Kasumi-1 (cell line): ENCODE data around the gene TET1.
"Not testable (repeated sequence)": the region's sequence is repeated elsewhere in the genome, so short reads cannot be mapped to it uniquely, and the experiment has no call there.

Source experiments
- DNase-seq, 2 experiments: peaks; one replicate each; lab custom pipeline; 2025; lab: John Stamatoyannopoulos, UW

The TET1 gene

GRCh38 chr10:68560186-68560942, at the start of gene TET1:
TSS of gene TET1 (plus strand) at chr10:68560337. CDS start at chr10:68572339, 12,002 bp downstream.
- DNase-seq, result peak; percentile 94 to 95

GRCh38 chr10:68516216-68516615, 43.9 kb upstream of the TET1 start:
- not testable (repeated sequence) for DNase-seq

GRCh38 chr10:68516766-68517165, 43.4 kb upstream of the TET1 start:
- no peak for DNase-seq

- no peak for DNase-seq
Observed at GRCh38 chr10:68517188-68517587, 42.9 kb upstream of the TET1 start.

- DNase-seq, result not testable (repeated sequence)
Observed at GRCh38 chr10:68518609-68519008, 41.5 kb upstream of the TET1 start.

GRCh38 chr10:68525490-68526038, 34.6 kb upstream of the TET1 start:
- not testable (repeated sequence) for DNase-seq

GRCh38 chr10:68526634-68527307, 33.4 kb upstream of the TET1 start:
- DNase-seq, result peak; percentile 30 to 69

DNA sequence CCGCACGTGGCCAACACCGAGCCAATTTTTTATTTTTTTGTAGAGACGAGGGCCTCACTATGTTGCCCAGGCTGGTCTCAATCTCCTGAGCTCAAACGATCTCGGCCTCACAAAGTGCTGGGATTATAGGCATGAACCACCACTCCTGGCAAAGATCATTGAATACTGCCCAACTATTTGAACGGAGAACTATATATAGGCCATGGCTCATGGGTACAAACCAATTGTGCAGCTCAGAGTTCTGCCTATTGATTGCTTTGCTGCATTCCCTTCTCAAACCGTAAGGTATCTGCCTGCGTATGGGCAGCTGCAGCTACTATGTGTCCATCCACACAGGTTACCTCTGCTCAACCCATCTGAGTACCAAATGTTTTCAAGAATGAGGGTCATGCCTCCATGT, 23.2 kb upstream of the TET1 start:
- DNase-seq, result no peak

DNA sequence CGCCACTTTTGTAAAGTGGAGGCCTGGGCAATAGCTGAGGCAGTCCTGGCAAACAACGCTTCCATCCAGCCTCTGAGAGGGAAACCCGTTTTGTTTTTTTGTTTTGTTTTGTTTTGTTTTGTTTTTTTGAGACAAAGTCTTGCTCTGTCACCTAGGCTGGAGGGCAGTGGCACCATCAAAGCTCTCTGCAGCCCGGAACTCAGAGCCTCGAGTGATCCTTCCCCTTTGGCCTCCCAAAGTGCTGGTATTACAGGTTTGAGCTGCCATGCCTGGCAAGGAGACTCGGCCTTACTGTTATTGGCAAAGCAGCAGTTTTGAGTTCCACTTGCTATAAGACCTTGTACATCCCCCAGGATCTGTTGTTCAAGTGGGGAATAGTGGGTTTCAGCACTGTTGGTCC, 22.3 kb upstream of the TET1 start:
- DNase-seq, result no peak

- DNase-seq, result no peak
Observed at GRCh38 chr10:68543004-68543918, 16.9 kb upstream of the TET1 start.

DNA sequence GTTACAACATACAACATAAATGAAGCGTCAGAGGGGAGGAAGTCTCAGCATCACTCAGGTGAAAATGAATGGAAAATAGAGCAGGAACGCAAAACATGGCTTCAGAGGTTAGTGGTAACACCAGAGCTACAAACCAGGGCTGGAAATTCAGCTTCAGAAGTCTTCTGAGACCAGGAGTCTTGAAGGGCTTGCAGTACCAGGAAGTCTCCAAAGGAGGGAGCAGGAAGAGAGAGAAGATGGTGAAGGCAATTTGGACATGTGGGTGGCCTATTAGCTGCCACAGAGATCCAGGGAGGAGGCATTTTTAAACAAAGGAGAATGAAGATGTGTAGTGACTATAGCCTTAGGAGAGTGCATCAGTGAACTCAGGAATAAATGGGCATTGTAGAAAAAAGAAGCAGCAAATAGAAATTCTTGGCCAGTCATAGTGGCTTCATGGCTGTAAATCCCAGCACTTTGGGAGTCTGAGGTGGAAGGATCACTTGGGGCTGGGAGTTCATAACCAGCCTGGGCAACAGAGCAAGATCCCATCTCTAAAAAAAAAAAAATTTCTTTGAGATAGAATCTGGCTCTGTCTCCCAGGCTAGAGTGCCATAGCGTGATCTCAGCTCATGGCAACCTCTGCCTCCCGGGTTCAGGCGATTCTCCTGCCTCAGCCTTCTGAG, 9.3 kb upstream of the TET1 start:
- DNase-seq, result peak; percentile 97

DNA sequence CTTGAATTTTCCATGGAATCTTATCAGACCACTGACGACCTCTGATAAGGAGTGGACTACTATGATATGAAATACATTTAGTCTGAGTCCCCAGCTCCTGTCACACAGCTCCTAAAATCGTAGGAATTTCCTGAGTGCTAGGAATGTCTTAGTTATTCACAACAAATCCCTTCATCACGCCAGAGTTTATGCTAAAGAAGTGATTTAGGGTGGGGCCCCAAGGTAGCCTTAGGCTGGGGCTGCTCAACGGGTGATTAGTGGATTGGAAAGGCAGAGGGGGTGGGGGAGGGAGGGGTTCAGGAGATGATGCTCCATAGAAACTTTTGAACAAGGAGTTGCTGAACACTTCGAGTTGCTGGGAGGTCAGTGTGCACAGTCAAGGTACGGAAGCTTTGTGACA, 7.0 kb upstream of the TET1 start:
- no peak for DNase-seq

DNA sequence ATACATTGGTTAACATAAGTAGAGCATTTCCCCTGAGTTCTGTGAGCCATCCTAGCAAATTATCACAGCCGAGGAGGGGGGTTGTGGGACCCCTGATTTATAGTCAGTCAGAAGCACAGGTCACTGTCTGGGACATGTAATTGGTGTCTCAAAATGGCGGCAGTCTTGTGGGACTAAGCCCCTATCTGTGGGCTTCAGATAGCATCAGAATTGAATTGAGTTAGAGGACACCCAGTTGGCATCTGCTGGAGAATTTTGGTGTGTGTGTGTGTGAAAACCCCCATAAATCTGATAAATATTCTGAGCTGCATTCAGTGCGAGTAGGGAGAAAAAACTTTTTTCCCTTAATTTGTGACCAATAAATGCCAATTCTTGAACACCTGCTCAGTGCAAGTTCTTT, 6.5 kb upstream of the TET1 start:
- DNase-seq, result no peak

- DNase-seq, result no peak
Observed at GRCh38 chr10:68558478-68558877, 1.7 kb upstream of the TET1 start.

GRCh38 chr10:68559251-68559650, 886 bp upstream of the TET1 start:
- no peak for DNase-seq

GRCh38 chr10:68559841-68560185, 324 bp upstream of the TET1 start:
- peak; percentile 94 to 95 for DNase-seq

GRCh38 chr10:68560943-68561864, 1.1 kb downstream of the TET1 start:
- DNase-seq, result peak; percentile 67

GRCh38 chr10:68561865-68562649, 1.9 kb downstream of the TET1 start:
- peak; percentile 67 to 78 for DNase-seq

DNA sequence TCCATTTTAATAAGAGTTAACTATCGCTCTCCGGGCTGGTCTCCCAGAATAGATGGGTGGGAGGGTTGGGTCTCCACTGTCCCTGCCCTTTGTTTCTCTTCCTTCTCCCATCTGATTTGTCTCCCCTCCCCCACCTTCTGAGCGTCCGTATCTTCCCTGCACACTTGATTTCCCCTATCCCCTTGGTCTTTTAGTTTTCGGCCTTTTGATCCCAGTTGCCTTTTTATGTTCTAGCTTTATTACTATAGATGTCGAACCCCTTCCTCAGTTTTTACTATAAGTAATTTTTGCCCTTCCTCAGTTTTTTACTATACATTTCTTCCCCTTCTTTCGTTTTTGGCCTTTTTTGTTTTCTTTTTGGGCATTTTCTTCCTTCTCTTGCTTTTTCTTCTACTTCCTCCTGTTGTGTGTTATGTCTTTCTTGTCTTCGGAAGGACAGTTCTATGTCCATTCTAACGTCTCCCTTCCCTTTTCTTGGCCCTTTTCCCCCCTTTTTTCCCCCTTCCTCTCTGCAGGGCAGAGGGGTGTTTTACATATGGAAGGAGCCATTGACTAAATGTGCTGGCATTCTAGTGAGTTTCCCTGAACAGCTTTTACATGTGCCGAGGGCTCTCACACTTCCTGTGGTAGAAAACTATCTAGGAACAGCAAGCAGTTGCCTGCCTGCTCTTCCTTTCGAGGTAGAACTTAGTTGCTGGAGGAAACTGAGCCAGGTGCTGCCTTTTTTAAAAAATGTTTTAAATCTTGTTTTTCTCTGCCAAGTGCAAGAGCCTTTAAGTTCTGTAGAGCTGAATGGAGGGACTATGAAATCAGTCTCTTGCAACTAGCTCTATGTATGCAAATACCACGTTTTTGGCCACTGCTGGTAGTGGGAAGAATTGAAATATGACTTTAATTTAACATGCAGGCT, 2.8 kb downstream of the TET1 start:
- peak; percentile 83 to 92 for DNase-seq
